Panc1 (cell line): Measurements from ENCODE around the gene JADE2.

Source experiments
- POLR2AphosphoS5 ChIP-seq: IDR thresholded peaks from 2 replicates; pipeline ENCODE4 v1.6.1; 2012; ENCODE audit warnings: mild to moderate bottlenecking, low read depth, low read length, moderate library complexity
- SIN3A ChIP-seq: IDR thresholded peaks from 2 replicates; pipeline ENCODE4 v1.6.1; 2012; ENCODE audit warnings: low read depth, mild to moderate bottlenecking, low read length, moderate library complexity, borderline replicate concordance; ENCODE audit not compliant: insufficient read depth
- TF ChIP-seq, protein P1 (sequence below): fragments of 450-650 bp; IDR thresholded peaks from 2 replicates; pipeline ENCODE4 v1.5.1; 2017; ENCODE audit warnings: mild to moderate bottlenecking
- TF ChIP-seq, protein P2 (sequence below), 2 experiments: IDR thresholded peaks; 2 replicates each; pipeline ENCODE4 v1.6.1; 2011 to 2012; ENCODE audit warnings: low read depth in 2 of 2, control low read depth in 1 of 2, low read length in 1 of 2, mild to moderate bottlenecking in 1 of 2, moderate library complexity in 1 of 2; ENCODE audit not compliant: insufficient read depth in 1 of 2

DNA sequence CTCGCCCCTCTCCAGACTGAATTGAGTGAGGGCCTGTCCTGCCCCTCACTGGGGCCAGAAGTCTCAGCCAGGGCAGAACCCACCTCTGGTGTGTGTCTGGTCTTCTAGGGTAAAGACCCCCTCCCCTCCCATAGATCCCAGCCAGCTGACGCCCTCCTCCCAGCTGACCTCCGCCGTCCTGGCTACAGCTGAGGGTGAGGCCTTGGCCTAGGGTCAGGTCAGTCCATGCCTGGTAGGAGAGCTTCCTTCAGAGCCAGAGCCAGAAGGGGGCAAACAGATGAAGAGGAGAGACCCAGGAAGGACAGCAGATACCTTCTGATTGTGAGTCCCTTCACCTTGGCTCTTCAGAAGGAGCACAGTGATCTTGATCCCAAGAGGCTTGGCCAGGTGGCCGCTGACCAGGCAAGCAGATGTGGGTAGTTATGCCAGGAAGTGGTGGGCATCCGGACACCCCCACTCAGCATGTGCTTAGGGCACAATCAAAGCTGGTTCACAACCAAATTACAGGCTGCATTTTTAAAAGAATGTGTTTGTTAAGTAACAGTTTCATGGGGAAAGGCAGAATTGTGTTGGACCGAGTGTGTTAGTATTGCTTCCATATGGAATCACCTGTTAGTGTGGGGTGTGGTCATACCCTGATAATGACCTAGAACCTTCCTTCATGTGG is 29.9 kb downstream of the JADE2 start:
- TF ChIP-seq, protein P1, sequence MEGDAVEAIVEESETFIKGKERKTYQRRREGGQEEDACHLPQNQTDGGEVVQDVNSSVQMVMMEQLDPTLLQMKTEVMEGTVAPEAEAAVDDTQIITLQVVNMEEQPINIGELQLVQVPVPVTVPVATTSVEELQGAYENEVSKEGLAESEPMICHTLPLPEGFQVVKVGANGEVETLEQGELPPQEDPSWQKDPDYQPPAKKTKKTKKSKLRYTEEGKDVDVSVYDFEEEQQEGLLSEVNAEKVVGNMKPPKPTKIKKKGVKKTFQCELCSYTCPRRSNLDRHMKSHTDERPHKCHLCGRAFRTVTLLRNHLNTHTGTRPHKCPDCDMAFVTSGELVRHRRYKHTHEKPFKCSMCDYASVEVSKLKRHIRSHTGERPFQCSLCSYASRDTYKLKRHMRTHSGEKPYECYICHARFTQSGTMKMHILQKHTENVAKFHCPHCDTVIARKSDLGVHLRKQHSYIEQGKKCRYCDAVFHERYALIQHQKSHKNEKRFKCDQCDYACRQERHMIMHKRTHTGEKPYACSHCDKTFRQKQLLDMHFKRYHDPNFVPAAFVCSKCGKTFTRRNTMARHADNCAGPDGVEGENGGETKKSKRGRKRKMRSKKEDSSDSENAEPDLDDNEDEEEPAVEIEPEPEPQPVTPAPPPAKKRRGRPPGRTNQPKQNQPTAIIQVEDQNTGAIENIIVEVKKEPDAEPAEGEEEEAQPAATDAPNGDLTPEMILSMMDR = no peak
- TF ChIP-seq POLR2AphosphoS5 (no peak), SIN3A (no peak)
- TF ChIP-seq, protein P2, sequence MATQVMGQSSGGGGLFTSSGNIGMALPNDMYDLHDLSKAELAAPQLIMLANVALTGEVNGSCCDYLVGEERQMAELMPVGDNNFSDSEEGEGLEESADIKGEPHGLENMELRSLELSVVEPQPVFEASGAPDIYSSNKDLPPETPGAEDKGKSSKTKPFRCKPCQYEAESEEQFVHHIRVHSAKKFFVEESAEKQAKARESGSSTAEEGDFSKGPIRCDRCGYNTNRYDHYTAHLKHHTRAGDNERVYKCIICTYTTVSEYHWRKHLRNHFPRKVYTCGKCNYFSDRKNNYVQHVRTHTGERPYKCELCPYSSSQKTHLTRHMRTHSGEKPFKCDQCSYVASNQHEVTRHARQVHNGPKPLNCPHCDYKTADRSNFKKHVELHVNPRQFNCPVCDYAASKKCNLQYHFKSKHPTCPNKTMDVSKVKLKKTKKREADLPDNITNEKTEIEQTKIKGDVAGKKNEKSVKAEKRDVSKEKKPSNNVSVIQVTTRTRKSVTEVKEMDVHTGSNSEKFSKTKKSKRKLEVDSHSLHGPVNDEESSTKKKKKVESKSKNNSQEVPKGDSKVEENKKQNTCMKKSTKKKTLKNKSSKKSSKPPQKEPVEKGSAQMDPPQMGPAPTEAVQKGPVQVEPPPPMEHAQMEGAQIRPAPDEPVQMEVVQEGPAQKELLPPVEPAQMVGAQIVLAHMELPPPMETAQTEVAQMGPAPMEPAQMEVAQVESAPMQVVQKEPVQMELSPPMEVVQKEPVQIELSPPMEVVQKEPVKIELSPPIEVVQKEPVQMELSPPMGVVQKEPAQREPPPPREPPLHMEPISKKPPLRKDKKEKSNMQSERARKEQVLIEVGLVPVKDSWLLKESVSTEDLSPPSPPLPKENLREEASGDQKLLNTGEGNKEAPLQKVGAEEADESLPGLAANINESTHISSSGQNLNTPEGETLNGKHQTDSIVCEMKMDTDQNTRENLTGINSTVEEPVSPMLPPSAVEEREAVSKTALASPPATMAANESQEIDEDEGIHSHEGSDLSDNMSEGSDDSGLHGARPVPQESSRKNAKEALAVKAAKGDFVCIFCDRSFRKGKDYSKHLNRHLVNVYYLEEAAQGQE (IDR thresholded peaks at IDR 0.05; ENCODE audit: insufficient read depth in 1 of 2, low read depth in 2 of 2, low read length in 1 of 2) = no peak
